HUES6 (cell line): Measurements from ENCODE around the gene USP25.

Experiments
- H3K27ac ChIP-seq: 2 replicates; pipeline ENCODE4 v1.7.0; 2013; ENCODE audit warnings: low read depth, mild to moderate bottlenecking, low read length, inconsistent platforms
- H3K27me3 ChIP-seq: 2 replicates; pipeline ENCODE4 v1.6.1; 2013; ENCODE audit warnings: low read length; ENCODE audit not compliant: control insufficient read depth, insufficient read depth
- H3K36me3 ChIP-seq: 2 replicates; pipeline ENCODE4 v1.6.1; 2013; ENCODE audit warnings: low read length; ENCODE audit not compliant: control insufficient read depth, insufficient read depth
- H3K4me1 ChIP-seq: 2 replicates; pipeline ENCODE4 v1.6.1; 2013; ENCODE audit warnings: low read length; ENCODE audit not compliant: control insufficient read depth, insufficient read depth
- H3K4me3 ChIP-seq: 2 replicates; pipeline ENCODE4 v1.5.1; 2013; ENCODE audit warnings: low read depth, low read length
- H3K9ac ChIP-seq: one replicate; pipeline ENCODE4 v1.6.1; 2013; ENCODE audit warnings: mild to moderate bottlenecking, low read length
- H3K9me3 ChIP-seq: 2 replicates; pipeline ENCODE4 v1.6.1; 2013; ENCODE audit warnings: low read depth, low read length; ENCODE audit not compliant: control insufficient read depth, insufficient read depth

Gene USP25

GRCh38 chr21:15776818-15777217 lies 47.0 kb downstream of the USP25 start:
- Histone ChIP-seq H3K27ac (no peak overlapping the region), H3K27me3 (no peaks in the 10 kb centered on the region), H3K4me3 (no peak overlapping the region)

GRCh38 chr21:15781986-15782385 lies 52.2 kb downstream of the USP25 start:
- Histone ChIP-seq H3K27me3 (no peaks in the 10 kb centered on the region), H3K27ac (no peak overlapping the region), H3K36me3 (peaks cover 28% of the 10 kb centered on the region), H3K9me3 (peaks cover 7% of the 10 kb centered on the region; the same call in 1 of the 2 replicates), H3K9ac (no peak overlapping the region), H3K4me3 (no peak overlapping the region), H3K4me1 (no peaks in the 10 kb centered on the region)

More at GRCh38 chr21:15776818-15777217, 47.0 kb downstream of the USP25 start:
- peaks cover 19% of the 10 kb centered on the region for H3K36me3 ChIP-seq
- peaks cover 3% of the 10 kb centered on the region; the same call in 1 of the 2 replicates for H3K4me1 ChIP-seq
- H3K9me3 ChIP-seq: no peaks in the 10 kb centered on the region
- no peak overlapping the region for H3K9ac ChIP-seq

GRCh38 chr21:15788847-15789523 lies 59.2 kb downstream of the USP25 start:
- Histone ChIP-seq H3K27ac (no peak overlapping the region), H3K36me3 (no peaks in the 10 kb centered on the region; the same call in 1 of the 2 replicates), H3K4me1 (peaks cover 5% of the 10 kb centered on the region; the same call in 1 of the 2 replicates), H3K4me3 (no peak overlapping the region), H3K27me3 (no peaks in the 10 kb centered on the region), H3K9ac (no peak overlapping the region), H3K9me3 (no peaks in the 10 kb centered on the region; the same call in 1 of the 2 replicates)

GRCh38 chr21:15793109-15793508 lies 63.3 kb downstream of the USP25 start:
- Histone ChIP-seq H3K27me3 (no peaks in the 10 kb centered on the region), H3K36me3 (no peaks in the 10 kb centered on the region), H3K4me3 (no peak overlapping the region), H3K9me3 (no peaks in the 10 kb centered on the region), H3K4me1 (peaks cover 5% of the 10 kb centered on the region; the same call in 1 of the 2 replicates), H3K9ac (no peak overlapping the region), H3K27ac (no peak overlapping the region)

GRCh38 chr21:15793550-15794235 lies 63.9 kb downstream of the USP25 start:
- H3K27ac ChIP-seq: no peak overlapping the region
- H3K4me3 ChIP-seq: no peak overlapping the region
- no peaks in the 10 kb centered on the region for H3K27me3 ChIP-seq
- no peaks in the 10 kb centered on the region for H3K36me3 ChIP-seq
- H3K9ac ChIP-seq: no peak overlapping the region
- H3K4me1 ChIP-seq: peaks cover 3% of the 10 kb centered on the region; the same call in 1 of the 2 replicates
- H3K9me3 ChIP-seq: no peaks in the 10 kb centered on the region

- no peak overlapping the region for H3K9ac ChIP-seq
- H3K4me3 ChIP-seq: no peak overlapping the region
- H3K27ac ChIP-seq: no peak overlapping the region
- no peaks in the 10 kb centered on the region for H3K36me3 ChIP-seq
- no peaks in the 10 kb centered on the region for H3K4me1 ChIP-seq
- no peaks in the 10 kb centered on the region for H3K9me3 ChIP-seq
- no peaks in the 10 kb centered on the region for H3K27me3 ChIP-seq
Measured at GRCh38 chr21:15794277-15794912, 64.6 kb downstream of the USP25 start.

GRCh38 chr21:15795533-15795932 lies 65.8 kb downstream of the USP25 start:
- Histone ChIP-seq H3K9me3 (no peaks in the 10 kb centered on the region), H3K4me3 (no peak overlapping the region), H3K9ac (no peak overlapping the region), H3K36me3 (no peaks in the 10 kb centered on the region), H3K27me3 (no peaks in the 10 kb centered on the region), H3K4me1 (no peaks in the 10 kb centered on the region), H3K27ac (no peak overlapping the region)

- Histone ChIP-seq H3K9me3 (no peaks in the 10 kb centered on the region), H3K9ac (no peak overlapping the region), H3K27ac (no peak overlapping the region)
Measured at GRCh38 chr21:15797577-15798363, 68.0 kb downstream of the USP25 start.

GRCh38 chr21:15801352-15801863 lies 71.6 kb downstream of the USP25 start:
- no peaks in the 10 kb centered on the region for H3K36me3 ChIP-seq
- H3K4me3 ChIP-seq: no peak overlapping the region
- no peaks in the 10 kb centered on the region for H3K27me3 ChIP-seq
- no peak overlapping the region for H3K27ac ChIP-seq
- peaks cover 8% of the 10 kb centered on the region; the same call in 1 of the 2 replicates for H3K4me1 ChIP-seq
- no peak overlapping the region for H3K9ac ChIP-seq
- no peaks in the 10 kb centered on the region for H3K9me3 ChIP-seq

More at GRCh38 chr21:15797577-15798363, 68.0 kb downstream of the USP25 start:
- Histone ChIP-seq H3K36me3 (no peaks in the 10 kb centered on the region), H3K4me1 (no peaks in the 10 kb centered on the region), H3K4me3 (no peak overlapping the region), H3K27me3 (no peaks in the 10 kb centered on the region)

- Histone ChIP-seq H3K27me3 (no peaks in the 10 kb centered on the region), H3K9ac (no peak overlapping the region), H3K27ac (no peak overlapping the region), H3K36me3 (peaks cover 11% of the 10 kb centered on the region; the same call in 1 of the 2 replicates), H3K4me3 (no peak overlapping the region), H3K4me1 (peaks cover 8% of the 10 kb centered on the region; the same call in 1 of the 2 replicates), H3K9me3 (no peaks in the 10 kb centered on the region)
Measured at GRCh38 chr21:15804247-15805005, 74.6 kb downstream of the USP25 start.
